ENCODE measurements around the gene CYP24A1.

DNA sequence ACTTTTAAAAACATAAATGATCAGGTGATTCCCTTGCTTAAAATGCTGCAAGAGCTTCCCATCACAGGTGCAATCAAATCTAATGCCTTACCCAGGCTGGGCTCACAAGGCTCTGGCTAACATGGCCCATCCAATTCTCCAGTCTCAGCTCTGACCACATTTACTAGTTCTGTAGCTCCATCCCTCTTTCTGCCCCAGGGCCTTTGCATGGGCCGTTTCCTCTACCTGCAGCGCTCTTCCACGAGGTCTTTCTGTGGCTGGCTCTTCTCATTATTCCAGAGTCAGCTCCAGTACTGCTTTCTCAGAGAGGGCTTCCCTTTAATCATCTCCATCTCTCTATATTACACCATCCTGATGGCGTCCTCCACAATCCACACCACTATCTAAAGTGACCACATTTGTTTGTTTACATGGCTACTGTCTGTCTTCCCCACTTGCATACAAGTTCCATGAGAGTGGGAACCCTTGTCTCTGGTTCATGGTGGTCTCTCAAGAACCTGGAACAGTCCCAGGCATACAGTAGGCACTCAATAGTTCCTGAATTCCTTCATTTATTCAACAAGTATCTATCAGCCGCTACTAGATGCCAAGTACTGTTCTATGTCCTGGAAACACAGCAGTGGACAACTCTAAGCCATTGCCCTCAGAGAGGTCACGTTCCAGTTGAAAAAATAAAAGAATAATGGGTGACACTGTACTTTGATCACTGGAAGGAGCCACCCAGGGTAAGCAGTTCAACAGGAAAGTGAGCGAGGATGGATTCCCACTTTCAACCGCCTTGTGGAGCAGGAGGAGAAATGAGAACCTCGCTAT, 12.6 kb downstream of the CYP24A1 start:
- TF ChIP-seq CTCF (IDR thresholded peaks at IDR 0.05), result no peak
- TF ChIP-seq EZH2 (IDR thresholded peaks at IDR 0.05), result no peak
- TF ChIP-seq EZH2phosphoT487 (IDR thresholded peaks at IDR 0.05), result no peak

Data from neural progenitor cell (in vitro differentiated cells).